EH (cell line): Measurements from ENCODE around the gene ANKRD33.
A peak's percentile ranks its signal among the peaks of the same experiment; 100 is the strongest.

Experiments
- DNase-seq: peaks from one replicate; pipeline ENCODE4 v3.0.0-alpha.2; 2015; ENCODE audit warnings: low read depth

Gene ANKRD33

GRCh38 chr12:51860986-51861385 is 26.9 kb upstream of the ANKRD33 start:
- DNase-seq, result no peak

- no peak for DNase-seq
These were observed 25.0 kb upstream of the ANKRD33 start for GRCh38 chr12:51862947-51863346.

GRCh38 chr12:51863363-51863932 is 24.5 kb upstream of the ANKRD33 start:
- no peak for DNase-seq

- peak; percentile 25 for DNase-seq
These were observed 23.7 kb upstream of the ANKRD33 start for GRCh38 chr12:51863933-51864832.

GRCh38 chr12:51864833-51865670 is 22.9 kb upstream of the ANKRD33 start:
- no peak for DNase-seq

GRCh38 chr12:51865757-51866270 is 22.1 kb upstream of the ANKRD33 start:
- DNase-seq, result no peak

GRCh38 chr12:51866324-51866723 is 21.6 kb upstream of the ANKRD33 start:
- DNase-seq, result no peak

GRCh38 chr12:51866762-51867161 is 21.1 kb upstream of the ANKRD33 start:
- DNase-seq, result no peak

- DNase-seq, result no peak
These were observed 20.5 kb upstream of the ANKRD33 start for GRCh38 chr12:51867371-51867770.

- no peak for DNase-seq
These were observed 20.0 kb upstream of the ANKRD33 start for GRCh38 chr12:51867796-51868428.

- DNase-seq, result peak; percentile 48
These were observed 18.9 kb upstream of the ANKRD33 start for GRCh38 chr12:51868821-51869495.

- no peak for DNase-seq
These were observed 18.4 kb upstream of the ANKRD33 start for GRCh38 chr12:51869496-51869865.

- DNase-seq, result no peak
These were observed 18.0 kb upstream of the ANKRD33 start for GRCh38 chr12:51869931-51870330.

GRCh38 chr12:51870504-51870903 is 17.4 kb upstream of the ANKRD33 start:
- no peak for DNase-seq

GRCh38 chr12:51871126-51871525 is 16.8 kb upstream of the ANKRD33 start:
- DNase-seq, result no peak

- DNase-seq, result no peak
These were observed 15.8 kb upstream of the ANKRD33 start for GRCh38 chr12:51871918-51872688.

GRCh38 chr12:51872689-51872981 is 15.3 kb upstream of the ANKRD33 start:
- no peak for DNase-seq

GRCh38 chr12:51873251-51873994 is 14.5 kb upstream of the ANKRD33 start:
- DNase-seq, result no peak

GRCh38 chr12:51874000-51874399 is 13.9 kb upstream of the ANKRD33 start:
- peak; percentile 29 for DNase-seq

GRCh38 chr12:51874486-51874885 is 13.4 kb upstream of the ANKRD33 start:
- DNase-seq, result no peak
